HepG2 (cell line): ENCODE measurements around the gene TPD52L2. TPM values are rescaled to one million over a fixed set of nuclear protein-coding genes. Genes with fewer than 3 reads are reported as not detected.

Experiments
- AHDC1 ChIP-seq: sonication (generic); formaldehyde crosslinking; IDR thresholded peaks from 2 replicates; pipeline ENCODE4 v1.5.1; 2020; ENCODE audit warnings: mild to moderate bottlenecking, missing genetic modification reagents, borderline replicate concordance
- CBX1 ChIP-seq: IDR thresholded peaks from one replicate; pipeline ENCODE4 v1.6.1; 2016; ENCODE audit warnings: antibody characterized with exemption, low read depth
- CCAR2 ChIP-seq: fragments of 200-400 bp; formaldehyde crosslinking; optimal IDR thresholded peaks from 2 replicates; pipeline ENCODE3; 2018; ENCODE audit warnings: low read depth, mild to moderate bottlenecking, low read length, moderate library complexity
- HNF4G ChIP-seq, 2 experiments: sonication (generic) in 1 of 2; formaldehyde crosslinking in 1 of 2; IDR thresholded peaks; 2 replicates each; pipeline versions ENCODE4 v1.4.0 to v1.6.1; 2011 to 2020; ENCODE audit warnings: borderline replicate concordance in 2 of 2, low read depth in 2 of 2, mild to moderate bottlenecking in 2 of 2, low read length in 1 of 2, missing genetic modification reagents in 1 of 2, moderate library complexity in 1 of 2
- JDP2 ChIP-seq: sonication (generic); formaldehyde crosslinking; IDR thresholded peaks from 2 replicates; pipeline ENCODE4 v1.8.1; 2022; ENCODE audit warnings: missing genetic modification reagents, borderline replicate concordance
- JUN ChIP-seq: sonication (generic); formaldehyde crosslinking; IDR thresholded peaks from 2 replicates; pipeline ENCODE4 v1.4.0; 2020; ENCODE audit warnings: mild to moderate bottlenecking, missing genetic modification reagents
- KMT2B ChIP-seq: IDR thresholded peaks from 2 replicates; pipeline ENCODE4 v1.6.1; 2016; ENCODE audit warnings: missing genetic modification reagents, missing compliant biosample characterization
- TBL1XR1 ChIP-seq: fragments of 150-350 bp; IDR thresholded peaks from 2 replicates; pipeline ENCODE4 v1.6.1; 2014; ENCODE audit warnings: borderline replicate concordance, low read length; ENCODE audit not compliant: partially characterized antibody
- TBX3 ChIP-seq: fragments of 450-650 bp; IDR thresholded peaks from 2 replicates; pipeline ENCODE4 v1.6.1; 2017; ENCODE audit warnings: antibody characterized with exemption, mild to moderate bottlenecking, inconsistent platforms, borderline replicate concordance
- ZBTB43 ChIP-seq: sonication (generic); formaldehyde crosslinking; conservative IDR thresholded peaks from 2 replicates; pipeline ENCODE4 v1.4.0; 2020; ENCODE audit warnings: missing genetic modification reagents
- ZFP91 ChIP-seq: sonication (generic); formaldehyde crosslinking; IDR thresholded peaks from 2 replicates; pipeline ENCODE4 v1.9.0; 2022; ENCODE audit warnings: missing genetic modification reagents, mild to moderate bottlenecking, borderline replicate concordance
- ZNF253 ChIP-seq: sonication (generic); formaldehyde crosslinking; IDR thresholded peaks from 2 replicates; pipeline ENCODE4 v1.8.0; 2022; ENCODE audit warnings: mild to moderate bottlenecking, missing genetic modification reagents, borderline replicate concordance
- ZNF780A ChIP-seq: sonication (generic); formaldehyde crosslinking; IDR thresholded peaks from 2 replicates; pipeline ENCODE4 v1.8.0; 2022; ENCODE audit warnings: mild to moderate bottlenecking, missing genetic modification reagents, moderate library complexity
- ZNF83 ChIP-seq: sonication (generic); formaldehyde crosslinking; IDR thresholded peaks from 2 replicates; pipeline ENCODE4 v1.4.0; 2020; ENCODE audit warnings: missing genetic modification reagents, mild to moderate bottlenecking, borderline replicate concordance
- polyA plus RNA-seq, 8 experiments: library from polyadenylated mRNA; depleted of rRNA in 3 of 8; stranded (reverse) in 7 of 8; unstranded in 1 of 8; fragments of >200 nt; fragmentation: Illumina TruSeq in 4 of 8; extraction: Trizol in 4 of 8; gene quantifications; 2 replicates each; pipeline versions ENCODE4 v1.2.1 to v1.2.3, GENCODE V29; 2011 to 2016; ENCODE audit warnings: low read depth in 4 of 8, missing spikeins in 1 of 8, mixed read lengths in 1 of 8; ENCODE audit not compliant: insufficient read depth in 1 of 8
- total RNA-seq, 5 experiments: library from RNA; depleted of rRNA; stranded (reverse); fragments of >200 nt; fragmentation: Illumina TruSeq; extraction: Trizol; gene quantifications; 2 replicates each; pipeline ENCODE4 v1.2.3, GENCODE V29; 2016; ENCODE audit warnings: low read depth in 1 of 5
- TF ChIP-seq, protein P1 (sequence below): sonication (generic); formaldehyde crosslinking; IDR thresholded peaks from 2 replicates; pipeline ENCODE4 v1.5.0; 2020; ENCODE audit warnings: missing genetic modification reagents
- TF ChIP-seq, protein P2 (sequence below): sonication (generic); formaldehyde crosslinking; IDR thresholded peaks from 2 replicates; pipeline ENCODE4 v1.4.0; 2020; ENCODE audit warnings: missing genetic modification reagents

TPD52L2 gene
- total and polyA plus RNA-seq, 2 of the 13 experiments (the other 11 are each of a cell fraction or from before 2014, with no cell fraction given), result 156 to 184 TPM

- TF ChIP-seq, protein P1, sequence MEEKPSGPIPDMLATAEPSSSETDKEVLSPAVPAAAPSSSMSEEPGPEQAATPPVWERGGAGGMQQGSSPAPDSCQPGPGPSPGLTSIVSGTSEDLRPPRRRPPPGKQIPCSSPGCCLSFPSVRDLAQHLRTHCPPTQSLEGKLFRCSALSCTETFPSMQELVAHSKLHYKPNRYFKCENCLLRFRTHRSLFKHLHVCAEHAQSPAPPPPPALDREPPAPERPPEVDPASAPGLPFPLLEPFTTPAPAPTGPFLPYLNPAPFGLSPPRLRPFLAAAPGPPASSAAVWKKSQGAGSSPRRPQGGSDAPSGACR (CRISPR knock-in tag), result no peak
- TF ChIP-seq TBX3 (no peak), ZNF83 (CRISPR knock-in tag) (no peak), CCAR2 (no peak), ZNF253 (no peak), JDP2 (CRISPR knock-in tag) (no peak), ZNF780A (CRISPR knock-in tag) (no peak), ZFP91 (peak; percentile 25; the same call in 1 of the 2 replicates), JUN (CRISPR knock-in tag) (no peak), TBL1XR1 (no peak), KMT2B (CRISPR knock-in tag) (no peak), CBX1 (no peak), HNF4G (IDR thresholded peaks at IDR 0.05; ENCODE audit: borderline replicate concordance, low read depth, low read length) (no peak), HNF4G (CRISPR knock-in tag; IDR thresholded peaks at IDR 0.05; ENCODE audit: borderline replicate concordance, low read depth) (no peak), ZBTB43 (CRISPR knock-in tag) (no peak), AHDC1 (CRISPR knock-in tag) (no peak)
- TF ChIP-seq, protein P2, sequence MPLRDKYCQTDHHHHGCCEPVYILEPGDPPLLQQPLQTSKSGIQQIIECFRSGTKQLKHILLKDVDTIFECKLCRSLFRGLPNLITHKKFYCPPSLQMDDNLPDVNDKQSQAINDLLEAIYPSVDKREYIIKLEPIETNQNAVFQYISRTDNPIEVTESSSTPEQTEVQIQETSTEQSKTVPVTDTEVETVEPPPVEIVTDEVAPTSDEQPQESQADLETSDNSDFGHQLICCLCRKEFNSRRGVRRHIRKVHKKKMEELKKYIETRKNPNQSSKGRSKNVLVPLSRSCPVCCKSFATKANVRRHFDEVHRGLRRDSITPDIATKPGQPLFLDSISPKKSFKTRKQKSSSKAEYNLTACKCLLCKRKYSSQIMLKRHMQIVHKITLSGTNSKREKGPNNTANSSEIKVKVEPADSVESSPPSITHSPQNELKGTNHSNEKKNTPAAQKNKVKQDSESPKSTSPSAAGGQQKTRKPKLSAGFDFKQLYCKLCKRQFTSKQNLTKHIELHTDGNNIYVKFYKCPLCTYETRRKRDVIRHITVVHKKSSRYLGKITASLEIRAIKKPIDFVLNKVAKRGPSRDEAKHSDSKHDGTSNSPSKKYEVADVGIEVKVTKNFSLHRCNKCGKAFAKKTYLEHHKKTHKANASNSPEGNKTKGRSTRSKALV, result no peak
Measured at GRCh38 chr20:63940472-63941266, 75.6 kb downstream of the TPD52L2 start (continued).
